Transverse colon (tissue), 4 donors: ENCODE measurements around the gene PHPT1. TPM values are rescaled to one million over a fixed set of nuclear protein-coding genes. Genes with fewer than 3 reads are reported as not detected.
"Not testable (repeated sequence)": the region's sequence is repeated elsewhere in the genome, so short reads cannot be mapped to it uniquely, and the experiment has no call there.

ENCODE experiments used
- DNase-seq: peaks from one replicate; pipeline ENCODE4 v3.0.0-alpha.2; 2019
- H3K27ac ChIP-seq, 4 donors: fragments of 200-600 bp; sonication (generic); 2 replicates each; pipeline ENCODE4 v1.5.1; 2016 to 2018; ENCODE audit warnings: inconsistent platforms in 4 of 4
- H3K27me3 ChIP-seq: fragments of 200-600 bp; sonication (generic); 2 replicates; pipeline ENCODE4 v1.5.1; 2017; ENCODE audit warnings: inconsistent platforms
- H3K36me3 ChIP-seq, 4 donors: fragments of 200-600 bp; sonication (generic); 2 replicates each; pipeline ENCODE4 v1.5.1; 2017 to 2019; ENCODE audit warnings: inconsistent platforms in 4 of 4
- H3K4me1 ChIP-seq, 4 donors: fragments of 200-600 bp; sonication (generic); 2 replicates each; pipeline ENCODE4 v1.5.1; 2017 to 2020; ENCODE audit warnings: inconsistent platforms in 4 of 4
- H3K4me3 ChIP-seq, 4 donors: fragments of 200-600 bp; sonication (generic); 1 replicate in 1 of 4; 2 replicates in 3 of 4; pipeline versions ENCODE4 v1.5.1 to v1.6.1; 2017 to 2019; ENCODE audit warnings: inconsistent platforms in 4 of 4
- H3K9me3 ChIP-seq, 2 donors: fragments of 200-600 bp; sonication (generic); 2 replicates each; pipeline ENCODE4 v1.5.1; 2017 to 2019; ENCODE audit warnings: inconsistent platforms in 2 of 2
- EP300 ChIP-seq: sonication (generic); formaldehyde crosslinking; IDR thresholded peaks from one replicate; pipeline ENCODE4 v1.6.1; 2017; ENCODE audit warnings: antibody characterized with exemption, low read depth
- POLR2A ChIP-seq: fragments of 450-650 bp; IDR thresholded peaks from one replicate; pipeline ENCODE4 v1.6.1; 2016; ENCODE audit warnings: antibody characterized with exemption, mild to moderate bottlenecking, moderate library complexity
- POLR2AphosphoS5 ChIP-seq, 3 donors: sonication (generic); formaldehyde crosslinking; IDR thresholded peaks; one replicate each; pipeline ENCODE4 v1.6.1; 2016; ENCODE audit warnings: antibody characterized with exemption in 3 of 3
- WGBS, 2 donors: methylation state at CpG; one replicate each; pipeline ENCODE4 v1.1.5; 2018; ENCODE audit warnings: low coverage in 1 of 2; 5-methylcytosine and 5-hydroxymethylcytosine counted together
- in situ Hi-C, 4 donors: fragments of 200-750 bp; cut with MboI; loops; one replicate each; pipeline versions ENCODE4 v1.15.0 to v1.15.1; 2017; ENCODE audit warnings: low sequenced_read_pairs in 3 of 4, low pct_ligation_motif_present in 1 of 4, low pct_unique_long_range_greater_than_20kb in 1 of 4
- intact Hi-C: fragments of 100-400 bp; cut with DNase I; formaldehyde crosslinking; loops from one replicate; pipeline ENCODE4 v1.15.1; 2023; ENCODE audit warnings: low total_unique reads
- total RNA-seq, 4 donors: library from RNA; depleted of rRNA; stranded (reverse); fragments of >200 nt; gene quantifications; one replicate each; pipeline ENCODE4 v1.1.0, GENCODE V29; 2016
- TF ChIP-seq, protein P1 (sequence below), 5 experiments: fragments of 200-600 bp in 3 of 5; fragments of 450-650 bp in 2 of 5; sonication (generic) in 3 of 5; IDR thresholded peaks; 1 replicate in 2 of 5; 2 replicates in 3 of 5; pipeline ENCODE4 v1.5.1; 2016 to 2017; ENCODE audit warnings: antibody characterized with exemption in 5 of 5, inconsistent platforms in 3 of 5, mild to moderate bottlenecking in 2 of 5, moderate library complexity in 1 of 5

Gene PHPT1
- total RNA-seq, 4 donors from 2014 or later = 69.7 to 134 (median 107) TPM

DNA sequence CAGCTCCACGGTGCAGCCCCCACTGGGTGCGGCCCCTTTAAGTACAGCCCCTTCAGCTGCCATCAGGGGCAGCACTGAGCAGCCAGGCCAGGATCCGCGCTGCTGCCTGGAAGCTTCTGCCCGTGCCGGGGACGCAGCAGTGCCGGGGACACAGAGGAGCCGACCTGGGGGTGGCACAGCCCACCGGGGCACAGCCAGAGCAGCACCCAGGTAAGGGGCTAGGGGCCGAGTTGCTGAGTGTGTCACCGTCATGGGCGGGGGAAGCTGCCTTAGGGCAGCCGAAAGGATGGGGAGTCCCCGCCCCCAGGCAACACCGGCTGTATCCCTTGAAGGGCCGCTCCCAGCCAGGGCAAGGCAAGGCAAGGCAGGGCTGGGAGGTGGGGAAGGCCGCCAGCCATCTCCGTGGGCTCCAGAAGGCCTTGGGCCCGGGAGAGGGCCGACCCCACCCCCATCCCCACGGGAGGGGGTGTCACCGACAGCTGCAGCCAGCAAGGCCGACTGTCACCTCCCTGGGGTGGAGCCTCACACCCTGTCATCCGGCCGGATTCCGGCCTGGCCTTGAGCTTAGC is 6.7 kb upstream of the PHPT1 start, which contains the start of gene AJM1:
TSS of gene AJM1 (plus strand) at position 99 of the 569 bp plus-strand sequence. CDS start 1,937 bp downstream, outside the sequence.
- H3K27me3 ChIP-seq = peaks cover 40% of the 10 kb centered on the region
- H3K36me3 ChIP-seq, H3K9me3 ChIP-seq, in situ Hi-C loops, intact Hi-C loops: not testable (repeated sequence)
- H3K4me1 ChIP-seq = peaks cover 29 to 69% (median 61%) of the 10 kb centered on the region in 4 donors
- TF ChIP-seq POLR2A = peak; percentile 34
- TF ChIP-seq POLR2AphosphoS5 (IDR thresholded peaks at IDR 0.05) = peak in 2 of 3 donors; percentile 20 to 37
- TF ChIP-seq, protein P1, sequence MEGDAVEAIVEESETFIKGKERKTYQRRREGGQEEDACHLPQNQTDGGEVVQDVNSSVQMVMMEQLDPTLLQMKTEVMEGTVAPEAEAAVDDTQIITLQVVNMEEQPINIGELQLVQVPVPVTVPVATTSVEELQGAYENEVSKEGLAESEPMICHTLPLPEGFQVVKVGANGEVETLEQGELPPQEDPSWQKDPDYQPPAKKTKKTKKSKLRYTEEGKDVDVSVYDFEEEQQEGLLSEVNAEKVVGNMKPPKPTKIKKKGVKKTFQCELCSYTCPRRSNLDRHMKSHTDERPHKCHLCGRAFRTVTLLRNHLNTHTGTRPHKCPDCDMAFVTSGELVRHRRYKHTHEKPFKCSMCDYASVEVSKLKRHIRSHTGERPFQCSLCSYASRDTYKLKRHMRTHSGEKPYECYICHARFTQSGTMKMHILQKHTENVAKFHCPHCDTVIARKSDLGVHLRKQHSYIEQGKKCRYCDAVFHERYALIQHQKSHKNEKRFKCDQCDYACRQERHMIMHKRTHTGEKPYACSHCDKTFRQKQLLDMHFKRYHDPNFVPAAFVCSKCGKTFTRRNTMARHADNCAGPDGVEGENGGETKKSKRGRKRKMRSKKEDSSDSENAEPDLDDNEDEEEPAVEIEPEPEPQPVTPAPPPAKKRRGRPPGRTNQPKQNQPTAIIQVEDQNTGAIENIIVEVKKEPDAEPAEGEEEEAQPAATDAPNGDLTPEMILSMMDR (IDR thresholded peaks at IDR 0.05) = peak; percentile 88 to 95 (median 93)
- peak; percentile 83 for DNase-seq
- peak within 1 kb of the TSS; percentile 71 to 89 (median 79) for H3K27ac ChIP-seq
- peak within 1 kb of the TSS; percentile 10 to 45 (median 25) for H3K4me3 ChIP-seq
- WGBS, 2 donors = 0% methylated on average over 19 of the region's 27 CpGs; no CpG with 5 or more reads in 1 of the 2 donors

DNA sequence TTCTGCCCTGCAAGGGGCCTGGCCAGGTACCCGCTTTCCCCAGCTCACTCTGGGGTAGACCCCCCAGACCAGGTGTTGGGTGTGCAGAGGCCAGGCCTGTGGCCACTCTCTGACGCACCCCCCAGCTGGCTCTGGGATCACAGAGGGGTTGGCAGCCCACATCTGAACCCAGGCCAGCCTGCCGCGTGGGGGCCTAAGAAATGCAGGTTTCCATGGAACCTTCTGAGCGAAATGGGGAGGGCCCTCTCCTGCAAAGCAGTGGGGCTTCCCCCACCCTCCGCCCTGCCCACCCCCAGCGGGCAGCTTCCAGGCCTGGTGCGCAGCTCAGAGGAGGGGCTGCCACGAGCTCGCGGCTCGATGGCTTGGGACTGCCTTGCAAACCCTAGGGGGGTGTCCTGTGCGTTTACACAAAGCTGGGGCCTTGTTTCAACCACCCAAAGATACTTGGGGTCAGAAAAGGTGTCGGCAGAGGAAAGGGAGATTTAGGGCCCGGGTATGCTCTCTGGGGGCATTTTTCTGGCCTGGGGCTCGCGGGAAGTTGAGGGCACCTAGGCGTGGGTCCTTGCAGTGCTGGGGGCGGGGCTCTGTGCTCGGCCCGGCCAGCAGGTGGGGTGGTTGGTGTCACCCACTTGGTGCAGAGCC is 5.9 kb upstream of the PHPT1 start:
- in situ Hi-C loops, DNase-seq, H3K9me3 ChIP-seq, intact Hi-C loops, H3K36me3 ChIP-seq: not testable (repeated sequence)
- 13% methylated on average over 18 of the region's 21 CpGs; no CpG with 5 or more reads in 1 of the 2 donors for WGBS, 2 donors
- Histone ChIP-seq H3K27me3 (peaks cover 41% of the 10 kb centered on the region), H3K4me3 (peak overlapping the region in 2 of 4 donors; percentile 9 to 12), H3K27ac (peak overlapping the region; percentile 71 to 89 (median 79)), H3K4me1 (peaks cover 29 to 77% (median 64%) of the 10 kb centered on the region in 4 donors)

DNA sequence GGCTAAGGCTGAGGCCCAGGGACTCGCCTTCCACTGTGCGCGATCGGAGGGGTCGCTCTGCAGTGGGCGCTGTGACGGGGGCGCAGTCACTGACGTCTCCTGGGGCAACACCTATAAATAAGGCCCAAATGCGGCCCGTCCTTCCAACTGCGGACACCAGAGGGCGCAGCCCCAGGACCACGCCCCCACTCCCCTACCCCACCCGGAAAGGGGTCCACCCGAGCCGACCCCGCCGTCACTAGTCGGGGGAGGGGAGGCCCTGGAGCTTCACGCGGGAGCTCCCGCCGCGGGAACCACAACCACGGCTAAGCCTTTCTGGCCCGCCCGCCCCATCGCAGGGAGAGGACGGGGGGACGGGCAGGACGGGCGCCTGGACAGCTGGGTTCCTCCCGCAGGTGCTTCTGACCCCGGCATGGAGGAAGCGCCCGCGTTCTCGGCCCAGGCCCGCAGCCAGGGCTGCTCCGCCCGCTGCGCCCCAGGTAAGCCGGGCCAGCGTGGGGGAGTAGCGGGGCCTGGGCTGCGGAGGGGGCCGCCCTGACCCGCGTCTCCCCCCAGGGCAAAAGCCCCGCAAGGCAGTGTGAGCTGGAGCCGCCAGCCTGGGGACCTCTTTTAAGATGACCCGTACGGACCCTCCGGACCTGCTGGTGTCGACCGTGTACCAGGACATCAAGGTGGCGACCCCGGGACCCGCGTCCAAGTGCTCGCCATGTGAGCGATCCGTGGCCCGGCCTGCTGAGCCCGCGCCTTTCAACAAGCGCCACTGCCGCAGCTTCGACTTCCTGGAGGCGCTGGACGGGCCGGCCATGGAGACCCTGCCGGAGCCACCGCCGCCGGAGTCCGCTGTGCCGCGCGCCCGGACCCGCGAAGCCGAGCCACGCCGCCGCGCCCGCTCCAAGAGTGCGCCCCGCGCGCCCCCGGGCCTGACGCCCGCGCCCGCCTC is 5.1 kb upstream of the PHPT1 start:
- Histone ChIP-seq H3K27me3 (peaks cover 41% of the 10 kb centered on the region), H3K4me1 (peaks cover 29 to 79% (median 64%) of the 10 kb centered on the region in 4 donors), H3K27ac (peak overlapping the region in 3 of 4 donors; percentile 71 to 89 (median 80)), H3K4me3 (peak overlapping the region in 2 of 4 donors; percentile 9 to 12)
- DNase-seq = peak; percentile 63
- H3K36me3 ChIP-seq, H3K9me3 ChIP-seq, in situ Hi-C loops, intact Hi-C loops: not testable (repeated sequence)
- WGBS, 2 donors = 36% methylated on average over 65 of the region's 99 CpGs; no CpG with 5 or more reads in 1 of the 2 donors
- TF ChIP-seq, protein P1 (IDR thresholded peaks at IDR 0.05) = peak; percentile 76 to 90 (median 82)

DNA sequence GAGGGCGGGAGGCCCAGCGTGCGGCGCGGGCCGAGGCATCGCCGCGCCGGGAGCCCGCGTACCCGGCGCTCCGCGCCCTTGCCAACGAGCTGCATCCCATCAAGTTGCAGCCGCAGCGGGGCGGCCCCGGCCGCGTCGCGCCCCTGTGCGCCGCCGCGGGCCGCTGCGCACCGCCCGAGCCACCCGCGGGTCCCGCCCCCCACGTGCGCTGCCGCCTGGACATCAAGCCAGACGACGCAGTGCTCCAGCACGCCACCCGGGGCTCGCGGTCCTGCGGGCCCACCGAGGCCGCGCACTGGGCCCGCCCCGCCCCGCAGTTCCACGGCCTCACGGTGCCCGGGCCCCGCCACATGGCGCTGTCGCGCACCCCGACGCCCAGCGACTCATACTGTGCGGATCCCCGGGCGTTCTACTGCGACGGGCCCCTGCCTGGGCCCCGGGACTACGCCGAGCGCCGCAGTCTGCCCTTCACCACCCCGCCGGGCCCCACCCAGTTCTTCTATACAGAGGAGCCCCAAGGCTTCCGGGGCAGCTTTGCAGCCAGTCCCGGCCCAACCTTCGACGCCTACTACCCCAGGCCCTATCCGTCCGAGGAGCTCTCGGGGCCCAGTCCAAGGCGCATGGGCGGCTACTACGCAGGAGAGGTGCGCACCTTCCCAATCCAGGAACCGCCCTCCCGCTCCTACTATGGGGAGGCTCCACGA is 4.3 kb upstream of the PHPT1 start:
- Histone ChIP-seq H3K36me3 (no peaks in the 10 kb centered on the region), H3K9me3 (no peaks in the 10 kb centered on the region), H3K27me3 (peaks cover 41% of the 10 kb centered on the region), H3K27ac (no peak overlapping the region), H3K4me3 (no peak overlapping the region), H3K4me1 (peaks cover 32 to 79% (median 61%) of the 10 kb centered on the region in 4 donors)
- intact Hi-C loops (no loop called here), in situ Hi-C loops (no loop called here)
- WGBS, 2 donors = 55% methylated on average over 52 of the region's 88 CpGs; no CpG with 5 or more reads in 1 of the 2 donors
- DNase-seq = no peak
- no peak for TF ChIP-seq EP300
- TF ChIP-seq POLR2A = no peak
- no peak for TF ChIP-seq POLR2AphosphoS5 (IDR thresholded peaks at IDR 0.05)
- TF ChIP-seq, protein P1 (IDR thresholded peaks at IDR 0.05) = no peak
